HG03457 (cell line): ENCODE measurements around the gene PPP3R1.

Source experiments
- ATAC-seq: cut with Tn5 transposase; IDR thresholded peaks from one replicate; pipeline ENCODE4 v1.9.1; 2021; ENCODE audit warnings: moderate number of reproducible peaks; ENCODE audit not compliant: unreplicated experiment

The PPP3R1 gene

GRCh38 chr2:68236103-68236734 lies 16.1 kb downstream of the PPP3R1 start:
- ATAC-seq: no peak

GRCh38 chr2:68235090-68235489 lies 17.2 kb downstream of the PPP3R1 start:
- ATAC-seq: no peak

- ATAC-seq: no peak
Observed at GRCh38 chr2:68234405-68234804, 17.9 kb downstream of the PPP3R1 start.

- no peak for ATAC-seq
Observed at GRCh38 chr2:68231061-68231372, 21.3 kb downstream of the PPP3R1 start.

GRCh38 chr2:68230241-68231060 lies 21.9 kb downstream of the PPP3R1 start:
- ATAC-seq: no peak

- ATAC-seq: no peak
Observed at GRCh38 chr2:68226794-68227193, 25.5 kb downstream of the PPP3R1 start.

- no peak for ATAC-seq
Observed at GRCh38 chr2:68225119-68225632, 27.2 kb downstream of the PPP3R1 start.

GRCh38 chr2:68223419-68223818 lies 28.9 kb downstream of the PPP3R1 start:
- ATAC-seq: no peak

- ATAC-seq: no peak
Observed at GRCh38 chr2:68222287-68222686, 30.0 kb downstream of the PPP3R1 start.

GRCh38 chr2:68218343-68218901 lies 33.9 kb downstream of the PPP3R1 start:
- no peak for ATAC-seq

GRCh38 chr2:68217729-68218128 lies 34.6 kb downstream of the PPP3R1 start:
- ATAC-seq: no peak

GRCh38 chr2:68216454-68217310 lies 35.6 kb downstream of the PPP3R1 start:
- ATAC-seq: no peak

- ATAC-seq: peak; percentile 61
Observed at GRCh38 chr2:68214381-68214780, 38.0 kb downstream of the PPP3R1 start.

- ATAC-seq: no peak
Observed at GRCh38 chr2:68206793-68207192, 45.5 kb downstream of the PPP3R1 start.

- peak; percentile 92 for ATAC-seq
Observed at GRCh38 chr2:68203587-68203986, 48.7 kb downstream of the PPP3R1 start.

- ATAC-seq: no peak
Observed at GRCh38 chr2:68200157-68200787, 52.1 kb downstream of the PPP3R1 start.

GRCh38 chr2:68196120-68196716 lies 56.1 kb downstream of the PPP3R1 start:
- ATAC-seq: no peak

- ATAC-seq: no peak
Observed at GRCh38 chr2:68195096-68195495, 57.2 kb downstream of the PPP3R1 start.

- no peak for ATAC-seq
Observed at GRCh38 chr2:68193787-68194372, 58.5 kb downstream of the PPP3R1 start.

GRCh38 chr2:68193144-68193543 lies 59.2 kb downstream of the PPP3R1 start:
- no peak for ATAC-seq
